H1 (cell line): ENCODE measurements around the gene JAKMIP1. TPM values are rescaled to one million over a fixed set of nuclear protein-coding genes. Genes with fewer than 3 reads are reported as not detected.

ENCODE experiments used
- CTCF ChIA-PET: fragments of 300-600 bp; sonication (Branson Sonifier 250); formaldehyde crosslinking; loops from one replicate; lab custom pipeline; 2021; ENCODE audit not compliant: partially characterized antibody; lab: Charles Lee
- POLR2A ChIA-PET: fragments of 300-600 bp; sonication (Branson Sonifier 250); formaldehyde crosslinking; loops from one replicate; lab custom pipeline; 2021; ENCODE audit warnings: inconsistent platforms; ENCODE audit not compliant: partially characterized antibody; lab: Charles Lee
- DNase-seq, 2 experiments: peaks; one replicate each; pipeline versions ENCODE4 v3.0.0 to v3.0.0-alpha.2; 2010 to 2022; ENCODE audit warnings: low spot score in 2 of 2, low read depth in 1 of 2, mixed read lengths in 1 of 2
- FAIRE-seq: peaks from 2 replicates; lab custom pipeline; 2011; peaks lifted over from hg19 to GRCh38; lab: Jason Lieb, UNC
- H2AFZ ChIP-seq: 2 replicates; pipeline ENCODE4 v1.8.1; 2012; ENCODE audit warnings: low read length, inconsistent platforms
- H2AK5ac ChIP-seq: 2 replicates; pipeline ENCODE4 v1.6.1; 2013; ENCODE audit warnings: low read depth, low read length
- H2BK120ac ChIP-seq: replicated peaks from 2 replicates; pipeline ENCODE3; 2013; ENCODE audit warnings: low read depth, low read length, inconsistent platforms
- H2BK12ac ChIP-seq: 2 replicates; pipeline ENCODE4 v1.6.1; 2013; ENCODE audit warnings: low read depth, low read length
- H2BK15ac ChIP-seq: 2 replicates; pipeline ENCODE4 v1.6.1; 2013; ENCODE audit warnings: low read length
- H2BK20ac ChIP-seq: 2 replicates; pipeline ENCODE4 v1.6.1; 2013; ENCODE audit warnings: low read length
- H2BK5ac ChIP-seq: 2 replicates; pipeline ENCODE4 v1.6.1; 2013; ENCODE audit warnings: low read depth, low read length
- H3K14ac ChIP-seq: 2 replicates; pipeline ENCODE4 v1.6.1; 2013; ENCODE audit warnings: inconsistent platforms; ENCODE audit not compliant: insufficient read length
- H3K18ac ChIP-seq: 2 replicates; pipeline ENCODE4 v1.6.1; 2013; ENCODE audit warnings: low read length; ENCODE audit errors: extremely low read depth
- H3K23ac ChIP-seq: 2 replicates; pipeline ENCODE4 v1.6.1; 2013; ENCODE audit warnings: inconsistent platforms; ENCODE audit not compliant: insufficient read length
- H3K23me2 ChIP-seq: 2 replicates; pipeline ENCODE4 v1.6.1; 2013; ENCODE audit warnings: low read depth, low read length
- H3K27ac ChIP-seq: 2 replicates; pipeline ENCODE4 v1.6.1; 2011; ENCODE audit warnings: low read depth, low read length, inconsistent platforms
- H3K27me3 ChIP-seq, 4 experiments: replicated peaks in 1 of 4; 1 replicate in 1 of 4; 2 replicates in 3 of 4; pipeline versions ENCODE4 v1.6.1 to v1.8.1; 2011 to 2013; ENCODE audit warnings: low read length in 3 of 4, mild to moderate bottlenecking in 3 of 4, inconsistent platforms in 2 of 4, mixed read lengths in 2 of 4, moderate library complexity in 1 of 4; ENCODE audit not compliant: control insufficient read depth in 3 of 4, insufficient read depth in 3 of 4; ENCODE audit errors: extremely low read depth in 1 of 4
- H3K36me3 ChIP-seq, 4 experiments: 2 replicates each; pipeline versions ENCODE4 v1.6.1 to v1.8.1; 2011 to 2013; ENCODE audit warnings: mild to moderate bottlenecking in 4 of 4, low read length in 3 of 4, moderate library complexity in 2 of 4, control low read depth in 1 of 4, inconsistent platforms in 1 of 4; ENCODE audit not compliant: insufficient read depth in 4 of 4, control insufficient read depth in 2 of 4
- H3K4ac ChIP-seq: replicated peaks from 2 replicates; pipeline ENCODE3; 2013; ENCODE audit warnings: low read length, low read depth, mixed read lengths, inconsistent platforms; ENCODE audit not compliant: insufficient read length
- H3K4me1 ChIP-seq, 4 experiments: replicated peaks in 1 of 4; 1 replicate in 1 of 4; 2 replicates in 3 of 4; pipeline versions ENCODE4 v1.6.1 to v1.8.1; 2011 to 2013; ENCODE audit warnings: low read length in 3 of 4, inconsistent platforms in 2 of 4, mixed read lengths in 1 of 4; ENCODE audit not compliant: insufficient read depth in 4 of 4, control insufficient read depth in 3 of 4
- H3K4me2 ChIP-seq, 2 experiments: 2 replicates each; pipeline versions ENCODE4 v1.6.1 to v1.8.1; 2011 to 2013; ENCODE audit warnings: low read depth in 2 of 2, low read length in 2 of 2, control low read depth in 1 of 2, inconsistent platforms in 1 of 2, mild to moderate bottlenecking in 1 of 2; ENCODE audit not compliant: insufficient read depth in 1 of 2
- H3K4me3 ChIP-seq, 4 experiments: fragments of 200-600, 300-600 bp in 1 of 4; sonication (generic), shearing (Covaris generic), sonication (Bioruptor Twin) in 1 of 4; 2 replicates each; pipeline versions ENCODE4 v1.5.1 to v1.8.1; 2011 to 2016; ENCODE audit warnings: low read length in 4 of 4, low read depth in 3 of 4, control low read depth in 2 of 4, inconsistent platforms in 2 of 4, mild to moderate bottlenecking in 2 of 4, mixed read lengths in 1 of 4, moderate library complexity in 1 of 4; ENCODE audit not compliant: insufficient read depth in 2 of 4; ENCODE audit errors: extremely low read depth in 1 of 4
- H3K56ac ChIP-seq: replicated peaks from 2 replicates; pipeline ENCODE3; 2013; ENCODE audit warnings: low read depth, mild to moderate bottlenecking, mixed read lengths, low read length, inconsistent platforms; ENCODE audit not compliant: insufficient read length
- H3K79me1 ChIP-seq: 2 replicates; pipeline ENCODE4 v1.6.1; 2013; ENCODE audit warnings: low read depth, low read length, control low read depth
- H3K79me2 ChIP-seq, 2 experiments: 2 replicates each; pipeline versions ENCODE4 v1.6.1 to v1.8.1; 2012 to 2013; ENCODE audit warnings: low read length in 2 of 2, mild to moderate bottlenecking in 2 of 2, inconsistent platforms in 1 of 2; ENCODE audit not compliant: insufficient read depth in 2 of 2, control insufficient read depth in 1 of 2
- H3K9ac ChIP-seq, 4 experiments: replicated peaks in 1 of 4; 1 replicate in 1 of 4; 2 replicates in 3 of 4; pipeline versions ENCODE4 v1.6.1 to v1.8.1; 2011 to 2013; ENCODE audit warnings: low read depth in 3 of 4, low read length in 3 of 4, control low read depth in 2 of 4, mild to moderate bottlenecking in 2 of 4, moderate library complexity in 2 of 4, inconsistent platforms in 1 of 4; ENCODE audit errors: extremely low read depth in 1 of 4
- H3K9me3 ChIP-seq, 2 experiments: 2 replicates each; pipeline versions ENCODE4 v1.6.1 to v1.8.1; 2012 to 2013; ENCODE audit warnings: mild to moderate bottlenecking in 2 of 2, moderate library complexity in 2 of 2, control low read depth in 1 of 2, inconsistent platforms in 1 of 2, low read depth in 1 of 2, low read length in 1 of 2, mixed read lengths in 1 of 2; ENCODE audit not compliant: insufficient read depth in 2 of 2
- H4K20me1 ChIP-seq, 2 experiments: replicated peaks in 1 of 2; 2 replicates each; pipeline versions ENCODE3 to v1.8.1; 2011 to 2013; ENCODE audit warnings: inconsistent platforms in 2 of 2, low read length in 2 of 2, mild to moderate bottlenecking in 1 of 2; ENCODE audit not compliant: insufficient read depth in 2 of 2, control insufficient read depth in 1 of 2
- H4K5ac ChIP-seq: 2 replicates; pipeline ENCODE4 v1.6.1; 2013; ENCODE audit warnings: low read length, low read depth, mixed read lengths, inconsistent platforms; ENCODE audit not compliant: insufficient read length
- H4K8ac ChIP-seq: 2 replicates; pipeline ENCODE4 v1.8.0; 2013; ENCODE audit warnings: mild to moderate bottlenecking, moderate library complexity, low read length, inconsistent platforms; ENCODE audit not compliant: insufficient read depth; ENCODE audit errors: extremely low read depth
- H4K91ac ChIP-seq: replicated peaks from 2 replicates; pipeline ENCODE3; 2013; ENCODE audit warnings: low read length, mixed read lengths, inconsistent platforms; ENCODE audit not compliant: insufficient read length
- JUND ChIP-seq: IDR thresholded peaks from 2 replicates; pipeline ENCODE4 v1.6.1; 2011; ENCODE audit warnings: mild to moderate bottlenecking, improper control_type of control experiment, low read length
- TEAD4 ChIP-seq: IDR thresholded peaks from 2 replicates; pipeline ENCODE4 v1.6.1; 2012; ENCODE audit warnings: low read depth, low read length, inconsistent platforms, mixed read lengths
- WGBS, 2 experiments: shearing (Covaris generic) in 1 of 2; methylation state at CpG; one replicate each; pipeline versions ENCODE4 v1.1.6 to v1.1.7; 2013 to 2015; ENCODE audit warnings: low lambda C conversion rate in 2 of 2, mixed read lengths in 2 of 2, inconsistent platforms in 1 of 2, low coverage in 1 of 2, missing lambda C conversion rate in 1 of 2; ENCODE audit not compliant: insufficient replicate concordance in 2 of 2, insufficient coverage in 1 of 2, insufficient read length in 1 of 2; ENCODE audit errors: extremely low coverage in 1 of 2, missing lambda C conversion rate in 1 of 2; 5-methylcytosine and 5-hydroxymethylcytosine counted together
- polyA plus RNA-seq, 7 experiments: library from polyadenylated mRNA; depleted of rRNA in 3 of 7; stranded (reverse) in 5 of 7; unstranded in 2 of 7; fragments of >200 nt in 5 of 7; fragments of 200-250 nt in 2 of 7; gene quantifications; 1 replicate in 5 of 7; 2 replicates in 1 of 7; 4 replicates in 1 of 7; pipeline versions ENCODE4 v1.2.1 to v1.2.3, GENCODE V29; 2011 to 2013; ENCODE audit warnings: missing spikeins in 2 of 7, mixed read lengths in 2 of 7
- total RNA-seq: library from RNA; stranded (reverse); fragmentation: NEBNext Ultra II Directional; extraction: Animal tissue kit (Norgen Biotek cat#: 25700); gene quantifications from 2 replicates; pipeline ENCODE4 v1.2.1, GENCODE V29; 2021

Gene JAKMIP1
- total and polyA plus RNA-seq, 2 of the 8 experiments (the other 6 are each of a cell fraction or from before 2014, with no cell fraction given) = 2.5 to 4.4 TPM

GRCh38 chr4:6046526-6047129, 153.7 kb downstream of the JAKMIP1 start:
- H3K18ac ChIP-seq = no peak overlapping the region
- TF ChIP-seq TEAD4 (no peak), JUND (no peak)
- FAIRE-seq (no peak), DNase-seq (no peak)
- no peak overlapping the region for H3K27ac ChIP-seq
- H4K91ac ChIP-seq = no peak overlapping the region
- ChIA-PET CTCF (interaction anchor here (0.8 to 2.2 kb wide), 13 partner anchors 9 to 198 kb away, joined by 3 to 6 read pairs (median 3); no protein-coding TSS in a partner anchor), POLR2A (interaction anchor here (1.6 kb wide), 1 partner anchor 21 kb away, joined by 3 read pairs; no protein-coding TSS in a partner anchor)
- H2BK120ac ChIP-seq = no peak overlapping the region
- no peak overlapping the region for H3K9ac ChIP-seq
- H3K36me3 ChIP-seq = no peaks in the 10 kb centered on the region
- H2BK5ac ChIP-seq = no peak overlapping the region
- H4K5ac ChIP-seq = no peak overlapping the region
- no peak overlapping the region; the same call in 1 of the 2 replicates for H4K8ac ChIP-seq
- H2BK15ac ChIP-seq = no peak overlapping the region
- no peaks in the 10 kb centered on the region for H3K79me2 ChIP-seq
- 93% methylated on average over 12 of the region's 14 CpGs; no CpG with 5 or more reads in 1 of the 2 experiments for WGBS, 2 experiments
- no peak overlapping the region for H2BK20ac ChIP-seq
- no peak overlapping the region for H3K4me3 ChIP-seq
- no peak overlapping the region for H3K56ac ChIP-seq
- H3K14ac ChIP-seq = no peak overlapping the region
- no peak overlapping the region for H3K4ac ChIP-seq
- no peak overlapping the region for H3K23ac ChIP-seq
- H3K23me2 ChIP-seq = no peaks in the 10 kb centered on the region
- no peaks in the 10 kb centered on the region; a peak in 1 of 7 replicates for H3K27me3 ChIP-seq
- no peaks in the 10 kb centered on the region; a peak in 1 of 7 replicates for H3K4me1 ChIP-seq
- H2AFZ ChIP-seq = no peak overlapping the region
- no peak overlapping the region for H3K4me2 ChIP-seq
- H3K79me1 ChIP-seq = no peaks in the 10 kb centered on the region
- no peaks in the 10 kb centered on the region for H3K9me3 ChIP-seq
- H2AK5ac ChIP-seq = no peak overlapping the region
- H2BK12ac ChIP-seq = no peak overlapping the region
- H4K20me1 ChIP-seq = peaks cover 2 to 6% of the 10 kb centered on the region in 2 experiments
